Measurements from ENCODE around the gene ITPR2. TPM values are rescaled to one million over a fixed set of nuclear protein-coding genes. Genes with fewer than 3 reads are reported as not detected.

ITPR2 gene
- total RNA-seq, 1 experiment from 2014 or later, result 4.0 TPM

DNA sequence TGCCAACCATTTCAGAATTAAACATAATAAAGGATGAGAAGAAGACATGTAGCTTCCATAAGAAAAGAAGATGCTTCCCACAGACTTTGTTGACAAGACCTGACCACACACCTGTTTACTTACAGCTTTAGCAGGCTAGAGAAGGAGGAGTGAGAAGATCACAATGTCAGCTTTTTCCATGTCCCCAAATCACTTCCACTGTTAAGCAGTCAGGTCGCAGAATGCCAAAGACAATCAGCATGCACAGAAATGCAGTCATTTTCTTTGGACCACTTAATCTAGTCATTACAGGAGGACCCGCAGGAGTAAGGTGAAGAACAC lies 322.7 kb downstream of the ITPR2 start:
- CTCF ChIA-PET, result no interaction called here
- Histone ChIP-seq H3K9ac (ENCODE audit: low read length) (no peak overlapping the region), H3K27ac (ENCODE audit: low read length) (no peak overlapping the region), H3K36me3 (ENCODE audit: low read depth, low read length) (no peaks in the 10 kb centered on the region), H3K4me1 (ENCODE audit: insufficient read depth, low read length) (no peaks in the 10 kb centered on the region), H3K27me3 (ENCODE audit: low read length) (no peaks in the 10 kb centered on the region), H3K9me2 (replicated peaks; ENCODE audit: low read length) (no peaks in the 10 kb centered on the region), H3K9me3 (ENCODE audit: low read length) (no peaks in the 10 kb centered on the region), H4K20me1 (ENCODE audit: low read length) (no peaks in the 10 kb centered on the region), H3F3A (ENCODE audit: low read length, unreplicated experiment) (no peaks in the 10 kb centered on the region), H2AFZ (ENCODE audit: low read length) (no peak overlapping the region), H3K4me3 (ENCODE audit: low read length) (no peak overlapping the region), H3K79me2 (ENCODE audit: low read length) (no peaks in the 10 kb centered on the region), H3K4me2 (ENCODE audit: low read length) (no peak overlapping the region)
- intact Hi-C loops (cut with micrococcal nuclease), result no loop called here
- POLR2A ChIA-PET (ENCODE audit: unreplicated experiment), result no interaction called here
- TF ChIP-seq, protein P1, sequence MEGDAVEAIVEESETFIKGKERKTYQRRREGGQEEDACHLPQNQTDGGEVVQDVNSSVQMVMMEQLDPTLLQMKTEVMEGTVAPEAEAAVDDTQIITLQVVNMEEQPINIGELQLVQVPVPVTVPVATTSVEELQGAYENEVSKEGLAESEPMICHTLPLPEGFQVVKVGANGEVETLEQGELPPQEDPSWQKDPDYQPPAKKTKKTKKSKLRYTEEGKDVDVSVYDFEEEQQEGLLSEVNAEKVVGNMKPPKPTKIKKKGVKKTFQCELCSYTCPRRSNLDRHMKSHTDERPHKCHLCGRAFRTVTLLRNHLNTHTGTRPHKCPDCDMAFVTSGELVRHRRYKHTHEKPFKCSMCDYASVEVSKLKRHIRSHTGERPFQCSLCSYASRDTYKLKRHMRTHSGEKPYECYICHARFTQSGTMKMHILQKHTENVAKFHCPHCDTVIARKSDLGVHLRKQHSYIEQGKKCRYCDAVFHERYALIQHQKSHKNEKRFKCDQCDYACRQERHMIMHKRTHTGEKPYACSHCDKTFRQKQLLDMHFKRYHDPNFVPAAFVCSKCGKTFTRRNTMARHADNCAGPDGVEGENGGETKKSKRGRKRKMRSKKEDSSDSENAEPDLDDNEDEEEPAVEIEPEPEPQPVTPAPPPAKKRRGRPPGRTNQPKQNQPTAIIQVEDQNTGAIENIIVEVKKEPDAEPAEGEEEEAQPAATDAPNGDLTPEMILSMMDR (conservative IDR thresholded peaks at IDR 0.05; ENCODE audit: low read depth, low read length), result no peak
- no peak for TF ChIP-seq EZH2phosphoT487 (IDR thresholded peaks at IDR 0.05; ENCODE audit: borderline replicate concordance, low read length)
- no peak for TF ChIP-seq EZH2 (IDR thresholded peaks at IDR 0.05; ENCODE audit: low read length, unreplicated experiment)
- DNase-seq (no peak), ATAC-seq (no peak)
- BruUV-seq (replicated peaks), result no TSS peak

DNA sequence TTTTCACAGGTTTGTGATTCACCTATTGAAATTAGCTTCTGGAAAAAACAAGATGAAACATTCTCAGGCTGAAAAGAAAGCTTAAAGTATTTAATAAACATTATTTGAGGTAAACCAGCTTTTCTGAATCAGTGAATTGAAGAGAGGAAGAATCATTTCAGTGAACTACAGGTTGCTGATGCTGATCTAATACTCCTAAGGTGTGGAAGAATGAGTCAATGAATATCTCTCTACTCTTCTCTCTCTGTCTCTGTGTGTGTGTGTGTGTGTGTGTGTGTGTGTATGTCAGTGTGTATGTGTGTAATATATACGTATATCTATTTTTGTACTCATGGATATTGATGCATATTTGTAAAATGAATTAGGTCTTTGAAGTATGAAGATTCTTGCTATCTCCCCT lies 325.4 kb downstream of the ITPR2 start:
- no peak overlapping the region for H3K9ac ChIP-seq (ENCODE audit: low read length)
- no peak overlapping the region for H2AFZ ChIP-seq (ENCODE audit: low read length)
- ATAC-seq (no peak), DNase-seq (no peak)
- no peak overlapping the region for H3K27ac ChIP-seq (ENCODE audit: low read length)
- TF ChIP-seq EZH2 (IDR thresholded peaks at IDR 0.05; ENCODE audit: low read length, unreplicated experiment) (no peak), EZH2phosphoT487 (IDR thresholded peaks at IDR 0.05; ENCODE audit: borderline replicate concordance, low read length) (no peak)
- TF ChIP-seq, protein P1 (conservative IDR thresholded peaks at IDR 0.05; ENCODE audit: low read depth, low read length), result no peak
- intact Hi-C loops (cut with micrococcal nuclease), result no loop called here
- BruUV-seq (replicated peaks), result no TSS peak
- no peaks in the 10 kb centered on the region for H4K20me1 ChIP-seq (ENCODE audit: low read length)
- no peak overlapping the region for H3K4me3 ChIP-seq (ENCODE audit: low read length)
- CTCF ChIA-PET, result no interaction called here
- POLR2A ChIA-PET (ENCODE audit: unreplicated experiment), result no interaction called here
- H3F3A ChIP-seq (ENCODE audit: low read length, unreplicated experiment), result no peaks in the 10 kb centered on the region
- H3K79me2 ChIP-seq (ENCODE audit: low read length), result no peaks in the 10 kb centered on the region
- no peaks in the 10 kb centered on the region for H3K27me3 ChIP-seq (ENCODE audit: low read length)
- H3K36me3 ChIP-seq (ENCODE audit: low read depth, low read length), result no peaks in the 10 kb centered on the region
- no peak overlapping the region for H3K4me2 ChIP-seq (ENCODE audit: low read length)
- no peaks in the 10 kb centered on the region for H3K9me2 ChIP-seq (replicated peaks; ENCODE audit: low read length)
- no peaks in the 10 kb centered on the region for H3K9me3 ChIP-seq (ENCODE audit: low read length)
- H3K4me1 ChIP-seq (ENCODE audit: insufficient read depth, low read length), result no peaks in the 10 kb centered on the region

DNA sequence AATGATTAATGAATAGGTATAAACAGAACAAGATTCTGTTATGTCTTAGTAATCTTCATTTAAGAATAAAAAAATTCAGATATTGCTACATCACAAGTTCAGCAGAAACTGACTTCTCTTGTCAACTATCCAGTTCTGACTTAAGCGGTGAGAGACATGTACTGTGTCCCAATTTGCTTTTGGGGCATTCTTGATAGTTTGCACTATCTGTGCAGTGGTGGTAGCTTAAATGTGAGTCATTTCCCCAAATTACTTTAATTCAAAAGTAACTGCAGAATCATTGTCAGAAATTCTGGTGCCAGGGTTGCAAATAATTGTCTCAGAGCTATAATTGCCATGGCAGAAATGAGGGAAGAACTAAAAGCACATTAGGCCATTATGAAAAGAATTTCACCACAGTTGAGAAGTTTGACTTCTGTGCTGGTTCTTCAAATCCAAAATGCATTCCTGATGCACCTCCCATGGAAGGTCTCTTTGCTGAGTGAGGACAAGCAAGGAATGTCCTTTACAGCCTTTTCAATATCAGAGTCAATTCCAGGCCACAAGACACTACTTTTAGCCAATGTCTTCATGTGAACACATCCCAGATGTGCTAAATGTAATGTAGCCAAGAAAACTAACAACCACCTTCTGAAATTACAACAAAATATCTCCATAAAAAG lies 332.9 kb downstream of the ITPR2 start:
- H3K27ac ChIP-seq (ENCODE audit: low read length), result no peak overlapping the region
- DNase-seq (no peak), ATAC-seq (no peak)
- H3F3A ChIP-seq (ENCODE audit: low read length, unreplicated experiment), result no peaks in the 10 kb centered on the region
- H3K9me2 ChIP-seq (replicated peaks; ENCODE audit: low read length), result no peaks in the 10 kb centered on the region
- no peaks in the 10 kb centered on the region for H3K27me3 ChIP-seq (ENCODE audit: low read length)
- H2AFZ ChIP-seq (ENCODE audit: low read length), result no peak overlapping the region
- no peaks in the 10 kb centered on the region for H3K36me3 ChIP-seq (ENCODE audit: low read depth, low read length)
- no peaks in the 10 kb centered on the region for H3K9me3 ChIP-seq (ENCODE audit: low read length)
- TF ChIP-seq EZH2 (IDR thresholded peaks at IDR 0.05; ENCODE audit: low read length, unreplicated experiment) (no peak), EZH2phosphoT487 (IDR thresholded peaks at IDR 0.05; ENCODE audit: borderline replicate concordance, low read length) (no peak)
- TF ChIP-seq, protein P1 (conservative IDR thresholded peaks at IDR 0.05; ENCODE audit: low read depth, low read length), result no peak
- ChIA-PET CTCF (no interaction called here), POLR2A (ENCODE audit: unreplicated experiment) (no interaction called here)
- no TSS peak for BruUV-seq (replicated peaks)
- no peaks in the 10 kb centered on the region for H4K20me1 ChIP-seq (ENCODE audit: low read length)
- H3K79me2 ChIP-seq (ENCODE audit: low read length), result no peaks in the 10 kb centered on the region
- no peak overlapping the region for H3K4me2 ChIP-seq (ENCODE audit: low read length)
- H3K9ac ChIP-seq (ENCODE audit: low read length), result no peak overlapping the region
- intact Hi-C loops (cut with micrococcal nuclease), result no loop called here
- no peak overlapping the region for H3K4me3 ChIP-seq (ENCODE audit: low read length)
- no peaks in the 10 kb centered on the region for H3K4me1 ChIP-seq (ENCODE audit: insufficient read depth, low read length)

Measured in PC-3 (cell line).